SK-N-SH (cell line): Measurements from ENCODE around the gene TOX4.

Source experiments
- CTCF ChIP-seq: fragments of 200-600 bp; sonication (generic); IDR thresholded peaks from 2 replicates; pipeline ENCODE4 v1.6.1; 2017; ENCODE audit warnings: antibody characterized with exemption, mild to moderate bottlenecking, moderate library complexity
- EP300 ChIP-seq, 2 experiments: IDR thresholded peaks; 2 replicates each; pipeline versions ENCODE4 v1.4.0 to v1.6.1; 2012; ENCODE audit warnings: borderline replicate concordance in 1 of 2, low read depth in 1 of 2, low read length in 1 of 2
- POLR2AphosphoS5 ChIP-seq: IDR thresholded peaks from 2 replicates; pipeline ENCODE4 v1.6.1; 2012; ENCODE audit warnings: low read depth, low read length
- RAD21 ChIP-seq: IDR thresholded peaks from 2 replicates; pipeline ENCODE4 v1.6.1; 2012; ENCODE audit warnings: mild to moderate bottlenecking, low read length
- YY1 ChIP-seq: IDR thresholded peaks from 2 replicates; pipeline ENCODE4 v1.4.0; 2012; ENCODE audit warnings: low read depth, mild to moderate bottlenecking

DNA sequence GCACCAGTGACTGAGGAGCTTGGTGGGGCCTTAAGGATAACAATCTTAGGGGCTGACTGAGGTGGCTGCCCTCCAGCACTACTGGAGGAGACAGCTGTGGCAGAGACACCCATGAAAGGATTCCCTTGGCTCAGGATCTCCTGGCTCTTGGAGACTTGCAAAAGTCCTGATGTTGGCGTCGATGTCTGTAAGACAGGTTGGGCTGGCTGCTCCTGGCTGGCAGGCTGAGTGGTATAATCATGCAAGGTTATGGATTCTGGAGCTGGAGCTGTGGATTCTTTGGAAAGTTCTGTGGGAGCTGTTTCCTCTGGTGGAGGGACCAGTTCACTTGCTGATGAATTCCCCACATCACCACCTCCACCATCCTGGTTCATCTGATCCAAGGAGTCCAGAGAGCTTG, 45.9 kb upstream of the TOX4 start:
- no peak for TF ChIP-seq CTCF
- no peak for TF ChIP-seq RAD21
- no peak for TF ChIP-seq YY1
- TF ChIP-seq EP300 (IDR thresholded peaks at IDR 0.05; ENCODE audit: borderline replicate concordance in 1 of 2, low read depth in 1 of 2, low read length in 1 of 2) = no peak
- TF ChIP-seq POLR2AphosphoS5 = no peak
